Measurements from ENCODE around the gene BCL2. TPM values are rescaled to one million over a fixed set of nuclear protein-coding genes. Genes with fewer than 3 reads are reported as not detected.

Gene BCL2
- total RNA-seq, 1 experiment from 2014 or later, result 1.3 TPM

- TF ChIP-seq, protein P1, sequence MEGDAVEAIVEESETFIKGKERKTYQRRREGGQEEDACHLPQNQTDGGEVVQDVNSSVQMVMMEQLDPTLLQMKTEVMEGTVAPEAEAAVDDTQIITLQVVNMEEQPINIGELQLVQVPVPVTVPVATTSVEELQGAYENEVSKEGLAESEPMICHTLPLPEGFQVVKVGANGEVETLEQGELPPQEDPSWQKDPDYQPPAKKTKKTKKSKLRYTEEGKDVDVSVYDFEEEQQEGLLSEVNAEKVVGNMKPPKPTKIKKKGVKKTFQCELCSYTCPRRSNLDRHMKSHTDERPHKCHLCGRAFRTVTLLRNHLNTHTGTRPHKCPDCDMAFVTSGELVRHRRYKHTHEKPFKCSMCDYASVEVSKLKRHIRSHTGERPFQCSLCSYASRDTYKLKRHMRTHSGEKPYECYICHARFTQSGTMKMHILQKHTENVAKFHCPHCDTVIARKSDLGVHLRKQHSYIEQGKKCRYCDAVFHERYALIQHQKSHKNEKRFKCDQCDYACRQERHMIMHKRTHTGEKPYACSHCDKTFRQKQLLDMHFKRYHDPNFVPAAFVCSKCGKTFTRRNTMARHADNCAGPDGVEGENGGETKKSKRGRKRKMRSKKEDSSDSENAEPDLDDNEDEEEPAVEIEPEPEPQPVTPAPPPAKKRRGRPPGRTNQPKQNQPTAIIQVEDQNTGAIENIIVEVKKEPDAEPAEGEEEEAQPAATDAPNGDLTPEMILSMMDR (conservative IDR thresholded peaks at IDR 0.05), result no peak
- Histone ChIP-seq H2BK20ac (ENCODE audit: low read depth, low read length, poor library complexity, severe bottlenecking) (no peak overlapping the region), H3K4me1 (ENCODE audit: insufficient read depth, low read length) (0 out of 2 replicates have a peak, but pooled peaks cover 3% of the 10 kb centered on the region), H3K4me2 (ENCODE audit: insufficient read depth, insufficient read length, low read length) (no peak overlapping the region), H3K27me3 (ENCODE audit: insufficient read depth, low read length) (no peaks in the 10 kb centered on the region), H4K91ac (ENCODE audit: insufficient read length, low read depth, low read length) (no peak overlapping the region), H4K5ac (ENCODE audit: insufficient read length, low read depth, low read length) (no peak overlapping the region), H3K9me3 (ENCODE audit: control insufficient read depth, low read depth, low read length) (no peaks in the 10 kb centered on the region), H3K79me2 (ENCODE audit: insufficient read depth, low read length) (no peaks in the 10 kb centered on the region), H3K79me1 (ENCODE audit: insufficient read depth, low read depth, low read length, poor library complexity, severe bottlenecking) (no peaks in the 10 kb centered on the region), H3K9ac (ENCODE audit: extremely low read depth, insufficient read length, low read length) (no peak overlapping the region), H4K8ac (replicated peaks; ENCODE audit: insufficient read length, low read depth, low read length) (no peak overlapping the region), H2BK15ac (ENCODE audit: low read depth, low read length) (no peak overlapping the region), H3T11ph (ENCODE audit: low read length) (no peak overlapping the region), H3K23me2 (ENCODE audit: insufficient read length, low read depth, low read length, poor library complexity, severe bottlenecking) (no peaks in the 10 kb centered on the region), H4K20me1 (ENCODE audit: control insufficient read depth, insufficient read depth, insufficient read length) (no peaks in the 10 kb centered on the region), H2AFZ (ENCODE audit: low read length) (no peak overlapping the region), H3K23ac (ENCODE audit: insufficient read length, low read depth, low read length) (no peak overlapping the region), H3K14ac (ENCODE audit: insufficient read depth, low read length) (no peak overlapping the region), H2BK120ac (ENCODE audit: low read depth, low read length, poor library complexity, severe bottlenecking) (no peak overlapping the region), H3K27ac (ENCODE audit: insufficient read length, low read depth, low read length) (no peak overlapping the region), H2BK5ac (ENCODE audit: insufficient read length, low read length) (no peak overlapping the region), H2AK5ac (ENCODE audit: insufficient read length, low read length) (no peak overlapping the region), H3K56ac (ENCODE audit: insufficient read length, low read depth, low read length) (no peak overlapping the region), H3K18ac (ENCODE audit: insufficient read length, low read depth, low read length) (no peak overlapping the region), H3K4ac (ENCODE audit: low read depth, low read length) (no peak overlapping the region), H2BK12ac (ENCODE audit: insufficient read length, low read depth, low read length) (no peak overlapping the region)
- Mint-ChIP-seq H3K27ac (no peak overlapping the region), H3K36me3 (ENCODE audit: insufficient read depth in 1 of 3, low read depth in 3 of 3) (no peaks in the 10 kb centered on the region), H3K4me3 (no peak overlapping the region), H3K4me1 (peaks cover 17 to 28% of the 10 kb centered on the region in 2 experiments), H3K27me3 (ENCODE audit: low read depth) (peaks cover 3% of the 10 kb centered on the region; the same call in 1 of the 2 replicates), H3K9me3 (no peaks in the 10 kb centered on the region)
- WGBS (ENCODE audit: extremely low coverage, insufficient read length, low lambda C conversion rate), result no CpG with 5 or more reads among the region's 11 CpGs
- DNase-seq, result no peak
Observed at GRCh38 chr18:63180321-63180720, 139.2 kb downstream of the BCL2 start.

Data from H9 (cell line).